ENCODE data around the gene EPHA8.

EPHA8 gene

DNA sequence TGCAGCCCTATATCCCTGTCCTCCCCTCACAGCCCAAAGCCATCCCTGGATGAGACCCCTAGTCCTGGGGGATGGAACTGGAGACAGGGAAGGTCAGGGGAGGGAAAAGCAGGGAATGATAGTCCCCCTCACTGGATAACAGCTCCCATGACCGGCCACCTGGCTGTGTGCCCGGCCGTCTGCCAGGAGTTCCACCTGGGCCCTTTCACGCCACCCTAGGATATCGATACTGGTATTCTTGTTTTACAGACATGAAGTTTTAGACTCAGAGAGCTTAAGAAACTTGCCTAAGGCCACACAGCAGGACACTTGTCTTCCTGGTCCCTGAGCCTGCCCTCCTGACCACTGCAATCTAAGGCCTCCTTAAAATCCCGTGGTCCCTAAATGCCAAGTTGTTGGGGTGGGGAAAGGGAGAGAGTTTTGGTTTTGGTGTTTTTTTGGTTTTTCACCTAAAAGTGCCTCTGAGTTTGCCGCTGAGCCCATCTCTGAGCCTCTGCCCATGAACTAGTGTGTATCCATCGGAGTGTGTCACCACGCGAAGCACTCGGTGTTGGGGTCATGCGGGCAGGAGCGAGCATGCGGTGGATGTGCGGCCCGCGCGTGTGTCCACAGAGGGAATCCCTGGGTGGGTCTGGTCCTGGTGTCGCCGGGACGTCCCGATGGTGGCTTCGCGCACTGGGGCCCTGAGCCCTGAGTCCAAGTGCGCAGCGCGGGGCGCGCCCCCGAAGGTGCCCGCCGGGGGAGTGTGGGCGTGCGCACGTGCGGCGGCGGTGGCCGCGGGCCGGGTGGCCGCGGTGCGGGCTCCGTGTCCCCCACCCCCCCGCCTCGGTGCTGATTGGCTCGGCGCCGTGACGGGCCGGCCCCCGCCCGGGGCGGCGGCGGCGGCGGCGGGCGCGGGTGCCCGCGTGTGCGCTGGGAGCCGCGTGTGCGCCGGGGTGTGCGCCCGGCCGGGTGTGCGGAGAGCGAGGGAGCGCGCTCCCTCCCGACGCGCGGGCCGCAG, at the start of gene EPHA8:
EPHA8 (plus strand) TSS at position 906 of the 1,000 bp plus-strand sequence. CDS start 147 bp downstream, outside the sequence.
- no peak for DNase-seq

GRCh38 chr1:22516906-22517571, 46.2 kb upstream of the EPHA8 start:
- no peak for DNase-seq

- no peak for DNase-seq
Observed at GRCh38 chr1:22517956-22518355, 45.3 kb upstream of the EPHA8 start.

GRCh38 chr1:22518379-22518778, 44.9 kb upstream of the EPHA8 start:
- DNase-seq: no peak

DNA sequence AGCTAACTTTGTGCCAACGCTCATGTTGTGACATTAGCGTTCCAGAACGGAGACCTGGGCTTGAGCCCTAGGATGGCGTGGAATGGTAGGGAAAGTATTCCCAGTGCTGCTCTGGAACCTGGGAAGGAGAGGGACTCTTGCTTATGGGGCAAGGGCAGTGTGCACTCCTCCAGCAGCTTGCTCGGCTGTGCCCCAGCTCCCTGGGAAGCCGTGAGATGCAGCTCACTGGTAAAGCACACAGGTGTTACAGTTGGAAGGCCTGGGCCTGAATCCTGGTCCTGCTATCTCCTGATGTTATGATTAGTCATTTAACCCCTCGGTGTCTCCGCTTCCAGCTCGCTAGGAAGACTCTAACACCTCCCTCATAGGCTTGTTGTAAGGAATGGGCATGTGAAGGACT, 42.4 kb upstream of the EPHA8 start:
- no peak for DNase-seq

DNA sequence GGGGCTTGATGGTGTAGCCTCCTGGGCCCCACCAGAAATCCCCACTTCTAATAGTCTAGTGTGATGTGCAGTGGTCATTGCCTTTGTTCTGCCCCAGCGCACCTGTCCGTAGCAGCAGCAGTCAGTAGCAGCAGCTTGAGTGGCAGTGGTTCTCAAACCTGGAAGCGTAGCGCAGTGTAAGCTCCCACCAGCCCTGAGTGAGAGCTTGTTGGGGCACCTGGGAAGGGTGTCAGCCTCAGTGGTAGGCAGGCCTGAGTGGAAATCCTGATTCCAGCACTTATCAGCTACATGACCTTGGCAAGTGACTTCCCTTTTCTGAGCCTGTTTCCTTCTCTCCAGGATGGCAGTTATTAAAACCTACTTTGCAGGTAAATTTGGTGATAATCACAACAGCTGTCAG, 41.6 kb upstream of the EPHA8 start:
- no peak for DNase-seq

- no peak for DNase-seq
Observed at GRCh38 chr1:22522221-22522743, 41.0 kb upstream of the EPHA8 start.

GRCh38 chr1:22524481-22524880, 38.8 kb upstream of the EPHA8 start:
- DNase-seq: no peak

- DNase-seq: no peak
Observed at GRCh38 chr1:22525211-22525610, 38.1 kb upstream of the EPHA8 start.

DNA sequence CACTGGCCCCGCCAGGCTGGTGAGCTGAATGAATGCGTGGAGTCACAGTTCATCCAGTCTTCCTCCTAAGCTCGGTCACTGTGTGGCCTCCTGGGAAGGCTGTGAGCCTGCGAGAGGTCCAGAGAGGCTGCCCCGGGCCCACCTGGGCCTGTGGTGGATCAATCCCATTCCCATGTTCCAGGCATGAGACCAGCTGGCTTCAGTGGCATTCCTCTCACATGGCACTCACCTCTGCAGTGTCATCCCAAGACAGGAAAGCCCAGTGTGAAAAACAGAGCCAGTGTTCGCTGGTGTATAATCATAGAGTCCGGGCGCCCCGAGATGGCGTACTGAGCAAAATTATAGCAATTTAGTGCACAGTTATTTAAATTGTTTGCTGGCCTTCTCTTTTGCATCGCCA, 37.6 kb upstream of the EPHA8 start:
- no peak for DNase-seq

GRCh38 chr1:22526098-22526497, 37.2 kb upstream of the EPHA8 start:
- DNase-seq: no peak

DNA sequence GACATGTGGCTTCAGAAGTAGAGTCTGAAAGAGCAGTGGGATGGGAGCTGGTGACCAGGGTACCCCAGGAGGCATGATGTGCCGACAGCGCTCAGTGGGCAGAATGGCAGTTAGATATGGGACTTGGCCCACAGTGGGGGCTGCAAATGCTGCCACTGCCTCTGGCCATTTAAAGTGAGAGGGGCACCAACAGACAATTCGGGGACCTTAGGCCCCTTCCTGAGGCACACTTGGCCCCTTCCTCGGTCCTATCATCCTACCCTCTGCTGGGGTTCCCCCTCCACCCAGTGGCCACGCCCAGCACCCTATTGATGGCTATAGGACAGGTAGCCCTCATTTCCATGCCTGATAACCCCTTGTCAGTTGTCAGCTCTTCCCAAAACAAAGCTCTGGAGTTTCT, 36.6 kb upstream of the EPHA8 start:
- DNase-seq: no peak

- no peak for DNase-seq
Observed at GRCh38 chr1:22527122-22527521, 36.2 kb upstream of the EPHA8 start.

DNA sequence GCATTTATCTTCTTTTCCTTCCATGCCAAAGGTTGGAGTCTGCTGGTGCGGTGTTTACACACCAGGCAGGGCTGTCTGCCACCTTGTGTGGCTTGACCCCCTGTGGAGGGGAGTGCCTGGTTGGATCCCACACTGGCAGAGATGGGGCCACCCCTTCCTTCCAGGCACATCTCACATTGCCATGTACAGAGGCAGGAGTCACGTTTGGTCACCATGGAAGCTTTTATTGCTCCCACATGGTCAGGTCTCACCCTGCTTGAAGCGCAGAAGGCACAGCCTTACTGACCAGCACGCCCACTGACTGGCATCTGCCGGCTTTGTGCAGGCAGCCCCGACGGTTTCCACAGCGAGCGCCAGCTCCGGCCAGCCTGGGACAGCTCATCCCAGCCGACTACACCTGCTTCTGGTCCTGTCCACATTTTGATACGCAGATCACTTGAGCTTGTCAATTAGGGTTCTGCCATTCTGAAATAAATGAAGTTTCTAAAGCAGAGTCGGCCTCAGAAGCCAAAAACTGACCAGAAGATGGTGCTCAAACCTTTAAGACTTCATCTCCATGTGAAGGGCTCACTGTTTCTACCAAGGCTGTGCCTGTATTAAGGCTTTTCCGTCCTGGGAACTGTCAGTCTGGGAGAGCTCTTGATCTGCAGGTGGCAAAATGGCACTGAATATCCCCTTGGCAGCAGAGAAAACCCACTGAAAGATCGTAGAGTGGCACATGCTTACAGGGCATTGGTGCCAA, 35.6 kb upstream of the EPHA8 start:
- no peak for DNase-seq

DNA sequence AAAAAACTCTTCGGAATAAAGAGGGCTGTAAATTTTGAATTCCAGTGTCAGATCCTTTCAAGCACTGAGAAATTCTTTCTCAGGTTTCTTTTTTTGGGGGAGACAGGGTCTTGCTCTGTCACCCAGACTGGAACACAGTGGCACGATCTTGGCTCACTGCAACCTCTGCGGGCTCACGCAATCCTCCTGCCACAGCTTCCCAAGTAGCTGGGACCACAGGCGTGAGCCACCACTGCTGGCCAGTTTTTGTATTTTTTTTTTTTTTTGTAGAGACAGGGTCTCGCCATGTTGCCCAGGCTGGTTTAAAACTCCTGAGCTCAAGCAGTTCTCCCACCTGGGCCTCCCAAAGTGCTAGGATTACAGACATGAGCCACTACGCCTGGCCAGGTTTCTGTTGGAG, 34.8 kb upstream of the EPHA8 start:
- DNase-seq: no peak

DNA sequence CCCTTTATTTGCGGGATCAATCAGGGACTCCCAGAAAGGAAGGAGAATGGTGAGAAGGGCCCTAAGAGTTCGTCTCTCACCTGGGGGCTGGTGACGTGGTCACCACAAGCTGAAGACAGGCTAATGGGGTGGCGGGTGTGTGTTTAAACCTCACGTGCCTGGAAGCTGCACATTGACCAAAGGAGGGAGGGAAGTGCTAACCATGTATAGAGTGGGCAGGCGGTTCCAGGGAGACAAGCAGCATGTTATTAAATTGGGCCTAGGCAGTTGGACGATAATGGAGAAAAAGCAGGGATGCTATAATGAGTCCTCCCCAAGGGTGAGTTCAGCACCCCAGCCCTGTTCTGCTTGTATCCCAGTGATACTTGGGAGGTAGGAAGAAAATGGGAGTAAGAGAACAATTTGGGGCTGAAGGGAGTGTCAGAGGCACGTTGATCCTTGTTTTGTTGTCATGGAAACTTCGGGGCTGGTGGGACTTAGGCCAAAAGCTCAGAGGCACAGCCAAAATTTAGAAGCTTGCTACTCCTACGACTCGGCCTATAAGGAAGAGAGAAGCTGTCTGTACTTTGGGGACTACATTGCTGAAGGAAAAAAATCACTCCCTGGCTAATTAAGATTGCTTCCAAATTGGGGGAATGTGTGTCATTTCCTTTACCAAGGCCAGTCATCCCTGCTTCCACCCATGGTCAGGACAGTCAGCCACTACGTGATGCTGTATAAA, 33.2 kb upstream of the EPHA8 start:
- DNase-seq: no peak

GRCh38 chr1:22530715-22531114, 32.6 kb upstream of the EPHA8 start:
- DNase-seq: no peak

DNA sequence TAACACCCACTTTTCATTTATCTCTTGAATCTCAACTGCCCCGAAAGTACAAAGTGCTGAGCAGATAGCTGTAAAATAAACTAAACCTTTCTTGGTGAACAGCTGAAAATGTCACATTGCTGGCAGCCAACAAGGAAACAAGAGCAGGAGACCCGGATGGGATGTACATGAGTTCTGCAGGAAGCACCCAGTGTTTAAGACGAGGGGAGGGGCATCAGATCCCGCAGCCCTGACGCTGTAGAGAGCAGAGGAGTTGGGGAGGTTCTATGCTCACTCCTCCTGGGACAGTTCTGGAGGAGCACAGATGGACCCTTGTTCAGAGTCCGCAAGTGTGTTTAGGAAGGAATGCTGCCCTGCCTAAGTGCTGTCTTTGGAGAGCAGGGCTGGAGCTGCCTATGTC, 32.0 kb upstream of the EPHA8 start:
- no peak for DNase-seq

DNA sequence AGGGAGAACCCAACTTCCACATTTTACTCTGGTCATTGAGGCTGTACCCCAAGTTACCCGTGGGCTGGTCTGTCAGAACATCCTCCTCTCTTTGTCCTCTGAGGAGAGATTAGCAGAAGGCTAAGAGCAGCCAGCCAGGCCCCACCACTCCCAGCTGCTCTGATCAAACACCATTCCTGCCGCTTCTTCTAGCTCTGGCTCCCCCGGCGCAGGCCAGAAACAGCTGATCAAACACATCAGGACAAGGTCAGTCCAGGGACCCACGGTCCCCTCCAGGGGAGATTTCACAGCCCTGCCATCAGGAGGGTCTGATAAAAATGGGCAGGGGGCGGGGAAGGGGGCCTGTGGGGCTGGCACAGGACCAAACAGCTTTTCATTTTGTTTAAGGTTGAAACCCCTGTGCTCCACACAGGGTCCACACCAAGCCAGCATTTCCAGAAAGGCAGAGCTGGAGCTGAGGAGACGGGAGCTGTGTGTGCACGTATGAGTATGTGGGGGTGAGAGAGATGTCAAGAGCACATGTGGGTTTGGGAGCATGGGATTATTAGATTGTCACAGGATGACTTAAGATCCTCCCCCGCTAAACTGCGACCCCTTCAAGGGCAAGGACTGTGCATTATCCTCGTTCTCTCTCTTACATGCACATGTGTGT, 29.9 kb upstream of the EPHA8 start:
- no peak for DNase-seq

DNA sequence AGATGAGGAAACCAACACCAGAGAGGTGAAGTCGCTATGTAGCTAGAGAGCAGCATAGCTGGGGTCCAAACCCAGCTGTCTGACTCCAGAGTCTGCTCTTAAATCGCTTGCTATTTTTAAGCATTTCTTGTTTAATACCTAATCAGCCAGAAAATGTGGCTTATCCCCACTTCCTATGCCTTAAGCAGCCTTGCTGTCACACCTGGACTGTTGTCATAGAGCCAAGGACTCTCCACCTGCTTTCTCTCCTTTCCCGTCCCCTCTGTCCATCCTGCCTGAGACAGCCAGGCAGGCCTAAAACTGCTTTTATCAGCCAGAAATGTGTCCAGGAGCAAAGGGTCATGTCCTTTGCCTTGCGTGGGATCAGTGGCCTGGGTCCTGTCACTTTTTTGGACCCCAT, 28.3 kb upstream of the EPHA8 start:
- DNase-seq: no peak

DNA sequence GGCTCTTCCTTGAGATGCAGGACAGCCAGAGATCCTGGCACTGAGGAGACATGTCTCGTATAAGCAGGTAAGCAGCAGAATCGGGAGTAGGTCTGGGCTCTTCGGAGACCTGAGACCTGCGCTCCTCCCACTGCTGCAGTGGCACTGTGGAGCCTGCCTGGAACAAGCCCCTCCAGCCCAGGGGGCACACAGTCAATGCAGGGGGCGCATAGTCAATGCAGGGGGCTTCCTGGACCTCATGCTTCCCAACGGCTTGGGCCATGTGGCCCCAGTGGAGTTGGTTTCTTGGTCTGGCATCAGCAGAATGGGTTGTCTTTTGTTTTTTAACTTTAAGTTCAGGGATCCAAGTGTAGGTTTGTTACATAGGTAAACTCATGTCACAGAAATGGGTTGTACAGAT, 27.9 kb upstream of the EPHA8 start:
- DNase-seq: no peak

DNA sequence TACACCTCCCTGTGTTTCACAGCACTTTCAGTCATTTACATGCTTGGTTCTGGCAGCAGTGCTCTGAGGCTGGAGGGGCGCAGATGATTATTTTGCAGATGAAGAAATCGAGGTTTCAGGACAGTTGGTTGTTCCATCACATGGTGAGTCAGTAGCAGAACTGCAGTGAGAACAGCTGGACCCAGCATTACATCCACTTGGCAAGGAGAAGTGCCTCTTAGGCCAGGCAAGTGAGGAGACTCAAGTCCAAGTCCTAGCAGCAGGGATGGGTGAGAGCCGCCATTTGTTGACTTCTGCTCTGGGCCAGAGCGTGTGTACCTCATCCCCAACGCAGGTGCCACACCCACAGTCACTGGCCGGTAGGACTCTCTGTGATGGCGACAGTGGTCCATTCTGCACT, 26.8 kb upstream of the EPHA8 start:
- DNase-seq: no peak
